ENCODE results near the gene PLAA.

Gene PLAA

DNA sequence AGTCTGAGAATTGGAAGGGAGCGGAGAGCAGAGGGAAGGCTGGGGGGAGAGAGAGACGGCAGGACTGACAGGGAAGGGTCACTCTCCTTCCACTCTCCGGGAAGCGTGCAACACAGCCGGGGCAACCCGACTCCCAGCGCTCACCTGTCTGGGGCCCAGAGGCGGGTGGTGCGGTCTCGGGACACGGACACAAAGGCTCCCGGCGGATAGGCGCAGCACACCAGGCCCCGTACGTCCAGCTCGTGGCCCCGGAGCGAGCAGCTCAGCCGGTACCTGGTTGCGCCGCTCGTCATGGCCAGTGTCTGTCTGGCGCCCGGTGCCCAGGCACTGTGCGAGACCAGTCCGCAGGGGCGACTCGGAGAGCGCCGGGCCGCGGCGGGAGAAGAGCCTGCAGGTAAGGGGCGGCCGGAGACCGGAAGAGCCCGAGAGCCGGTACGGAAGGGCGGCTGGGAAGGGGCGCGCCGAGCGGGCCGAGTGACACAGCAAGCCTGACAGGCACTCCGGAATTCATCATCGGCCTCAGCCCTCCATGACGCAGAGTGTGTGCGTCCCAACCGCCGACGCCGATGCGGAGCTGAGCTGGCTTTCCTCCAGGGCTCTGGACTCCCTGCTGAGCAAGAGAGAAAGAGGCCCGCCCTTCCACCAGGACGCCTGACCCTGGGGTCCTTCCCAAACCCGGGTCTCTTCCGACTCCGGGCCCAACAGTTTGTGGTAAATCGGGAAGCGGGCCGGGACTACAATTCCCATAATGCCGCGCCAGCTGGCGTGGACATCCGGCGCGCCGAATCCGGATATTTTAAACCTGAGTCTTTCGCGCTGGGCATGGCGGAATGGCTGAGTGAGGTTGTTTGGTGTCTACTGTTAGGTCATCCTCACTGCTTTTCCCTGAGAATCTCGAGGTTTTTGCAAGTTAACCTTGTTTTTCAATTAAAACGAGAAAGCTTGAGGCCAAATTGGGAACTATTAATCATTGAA, at the start of gene PLAA:
Gene PLAA (minus strand): TSS at position 490 of the 975 bp plus-strand sequence. CDS start 197 bp downstream, at position 293.
- Histone ChIP-seq H3K9me3 (ENCODE audit: control insufficient read depth, insufficient read depth, low read depth, low read length) (no peaks in the 10 kb centered on the region), H3K4me1 (ENCODE audit: control insufficient read depth, insufficient read depth, low read length) (peaks cover 7% of the 10 kb centered on the region), H3K27ac (ENCODE audit: extremely low read depth, low read depth, low read length) (peak within 1 kb of the TSS; percentile 97), H3K4me3 (ENCODE audit: low read depth, low read length) (peak within 1 kb of the TSS; percentile 86), H3K36me3 (ENCODE audit: control insufficient read depth in 2 of 2, insufficient read depth in 1 of 2, low read length in 2 of 2) (peaks cover 4 to 6% of the 10 kb centered on the region in 2 experiments; a peak in 2 of 3 replicates)
- CTCF ChIA-PET = no interaction called here
- POLR2A ChIA-PET = interaction anchor here (0.9 to 2.2 kb wide), 7 partner anchors 9 to 59 kb away, joined by 3 to 32 read pairs (median 4); partner anchors contain the start of genes CAAP1 and IFT74
- peak; percentile 63; the same call in 1 of the 2 replicates for TF ChIP-seq YY2 (tag by site-specific recombination; IDR thresholded peaks at IDR 0.05)
- peak; percentile 97 for TF ChIP-seq ZNF629 (tag by site-specific recombination; IDR thresholded peaks at IDR 0.05)
- TF ChIP-seq ZXDB (tag by site-specific recombination; IDR thresholded peaks at IDR 0.05) = peak; percentile 87
- peak; percentile 98 for TF ChIP-seq ZBTB20 (tag by site-specific recombination; IDR thresholded peaks at IDR 0.05)
- TF ChIP-seq ZNF391 (tag by site-specific recombination; IDR thresholded peaks at IDR 0.05; ENCODE audit: borderline replicate concordance, low read depth) = no peak
- TF ChIP-seq, protein P1, sequence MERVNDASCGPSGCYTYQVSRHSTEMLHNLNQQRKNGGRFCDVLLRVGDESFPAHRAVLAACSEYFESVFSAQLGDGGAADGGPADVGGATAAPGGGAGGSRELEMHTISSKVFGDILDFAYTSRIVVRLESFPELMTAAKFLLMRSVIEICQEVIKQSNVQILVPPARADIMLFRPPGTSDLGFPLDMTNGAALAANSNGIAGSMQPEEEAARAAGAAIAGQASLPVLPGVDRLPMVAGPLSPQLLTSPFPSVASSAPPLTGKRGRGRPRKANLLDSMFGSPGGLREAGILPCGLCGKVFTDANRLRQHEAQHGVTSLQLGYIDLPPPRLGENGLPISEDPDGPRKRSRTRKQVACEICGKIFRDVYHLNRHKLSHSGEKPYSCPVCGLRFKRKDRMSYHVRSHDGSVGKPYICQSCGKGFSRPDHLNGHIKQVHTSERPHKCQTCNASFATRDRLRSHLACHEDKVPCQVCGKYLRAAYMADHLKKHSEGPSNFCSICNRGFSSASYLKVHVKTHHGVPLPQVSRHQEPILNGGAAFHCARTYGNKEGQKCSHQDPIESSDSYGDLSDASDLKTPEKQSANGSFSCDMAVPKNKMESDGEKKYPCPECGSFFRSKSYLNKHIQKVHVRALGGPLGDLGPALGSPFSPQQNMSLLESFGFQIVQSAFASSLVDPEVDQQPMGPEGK (tag by site-specific recombination; IDR thresholded peaks at IDR 0.05) = 0 out of 2 replicates have a peak, but pooled peaks have one; percentile 21
- TF ChIP-seq ZNF426 (tag by site-specific recombination; IDR thresholded peaks at IDR 0.05) = no peak
- TF ChIP-seq ZNF623 (tag by site-specific recombination; IDR thresholded peaks at IDR 0.05) = no peak
- TF ChIP-seq ZNF473 (tag by site-specific recombination; IDR thresholded peaks at IDR 0.05) = no peak
- 0 out of 2 replicates have a peak, but pooled peaks have one; percentile 48 for TF ChIP-seq ZNF2 (tag by site-specific recombination; IDR thresholded peaks at IDR 0.05)
- TF ChIP-seq ZBTB21 (tag by site-specific recombination; IDR thresholded peaks at IDR 0.05) = peak; percentile 91
- TF ChIP-seq SP2 (tag by site-specific recombination; IDR thresholded peaks at IDR 0.05) = peak; percentile 72
- TF ChIP-seq SP7 (tag by site-specific recombination; IDR thresholded peaks at IDR 0.05) = peak; percentile 58
- no peak for TF ChIP-seq ZNF529 (tag by site-specific recombination; IDR thresholded peaks at IDR 0.05; ENCODE audit: insufficient replicate concordance)
- TF ChIP-seq KLF1 (tag by site-specific recombination; IDR thresholded peaks at IDR 0.05) = peak; percentile 65
- no peak for TF ChIP-seq ZSCAN23 (tag by site-specific recombination; IDR thresholded peaks at IDR 0.05)
- TF ChIP-seq ZNF501 (tag by site-specific recombination; IDR thresholded peaks at IDR 0.05) = peak; percentile 82
- TF ChIP-seq ZNF561 (tag by site-specific recombination; IDR thresholded peaks at IDR 0.05; ENCODE audit: borderline replicate concordance) = peak; percentile 72; the same call in 1 of the 2 replicates
- TF ChIP-seq GLI2 (tag by site-specific recombination; IDR thresholded peaks at IDR 0.05; ENCODE audit: borderline replicate concordance, low read depth) = no peak
- TF ChIP-seq HOXC10 (CRISPR knock-in tag; IDR thresholded peaks at IDR 0.05) = 0 out of 2 replicates have a peak, but pooled peaks have one; percentile 45
- TF ChIP-seq ZNF302 (tag by site-specific recombination; IDR thresholded peaks at IDR 0.05; ENCODE audit: low read depth) = no peak
- TF ChIP-seq ZNF24 (tag by site-specific recombination; IDR thresholded peaks at IDR 0.05) = 0 out of 2 replicates have a peak, but pooled peaks have one; percentile 33
- TF ChIP-seq IKZF3 (tag by site-specific recombination; IDR thresholded peaks at IDR 0.05) = peak; percentile 95
- peak; percentile 97 for TF ChIP-seq ZNF600 (tag by site-specific recombination; IDR thresholded peaks at IDR 0.05)
- TF ChIP-seq, protein P2, sequence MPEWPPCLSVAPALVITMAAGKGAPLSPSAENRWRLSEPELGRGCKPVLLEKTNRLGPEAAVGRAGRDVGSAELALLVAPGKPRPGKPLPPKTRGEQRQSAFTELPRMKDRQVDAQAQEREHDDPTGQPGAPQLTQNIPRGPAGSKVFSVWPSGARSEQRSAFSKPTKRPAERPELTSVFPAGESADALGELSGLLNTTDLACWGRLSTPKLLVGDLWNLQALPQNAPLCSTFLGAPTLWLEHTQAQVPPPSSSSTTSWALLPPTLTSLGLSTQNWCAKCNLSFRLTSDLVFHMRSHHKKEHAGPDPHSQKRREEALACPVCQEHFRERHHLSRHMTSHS (tag by site-specific recombination; IDR thresholded peaks at IDR 0.05) = no peak
- TF ChIP-seq ZNF76 (tag by site-specific recombination; IDR thresholded peaks at IDR 0.05; ENCODE audit: borderline replicate concordance, low read depth) = peak; percentile 89
- peak; percentile 73 for TF ChIP-seq ZEB2 (tag by site-specific recombination; IDR thresholded peaks at IDR 0.05)
- TF ChIP-seq ZNF654 (tag by site-specific recombination; IDR thresholded peaks at IDR 0.05; ENCODE audit: low read depth) = no peak
- TF ChIP-seq, protein P3, sequence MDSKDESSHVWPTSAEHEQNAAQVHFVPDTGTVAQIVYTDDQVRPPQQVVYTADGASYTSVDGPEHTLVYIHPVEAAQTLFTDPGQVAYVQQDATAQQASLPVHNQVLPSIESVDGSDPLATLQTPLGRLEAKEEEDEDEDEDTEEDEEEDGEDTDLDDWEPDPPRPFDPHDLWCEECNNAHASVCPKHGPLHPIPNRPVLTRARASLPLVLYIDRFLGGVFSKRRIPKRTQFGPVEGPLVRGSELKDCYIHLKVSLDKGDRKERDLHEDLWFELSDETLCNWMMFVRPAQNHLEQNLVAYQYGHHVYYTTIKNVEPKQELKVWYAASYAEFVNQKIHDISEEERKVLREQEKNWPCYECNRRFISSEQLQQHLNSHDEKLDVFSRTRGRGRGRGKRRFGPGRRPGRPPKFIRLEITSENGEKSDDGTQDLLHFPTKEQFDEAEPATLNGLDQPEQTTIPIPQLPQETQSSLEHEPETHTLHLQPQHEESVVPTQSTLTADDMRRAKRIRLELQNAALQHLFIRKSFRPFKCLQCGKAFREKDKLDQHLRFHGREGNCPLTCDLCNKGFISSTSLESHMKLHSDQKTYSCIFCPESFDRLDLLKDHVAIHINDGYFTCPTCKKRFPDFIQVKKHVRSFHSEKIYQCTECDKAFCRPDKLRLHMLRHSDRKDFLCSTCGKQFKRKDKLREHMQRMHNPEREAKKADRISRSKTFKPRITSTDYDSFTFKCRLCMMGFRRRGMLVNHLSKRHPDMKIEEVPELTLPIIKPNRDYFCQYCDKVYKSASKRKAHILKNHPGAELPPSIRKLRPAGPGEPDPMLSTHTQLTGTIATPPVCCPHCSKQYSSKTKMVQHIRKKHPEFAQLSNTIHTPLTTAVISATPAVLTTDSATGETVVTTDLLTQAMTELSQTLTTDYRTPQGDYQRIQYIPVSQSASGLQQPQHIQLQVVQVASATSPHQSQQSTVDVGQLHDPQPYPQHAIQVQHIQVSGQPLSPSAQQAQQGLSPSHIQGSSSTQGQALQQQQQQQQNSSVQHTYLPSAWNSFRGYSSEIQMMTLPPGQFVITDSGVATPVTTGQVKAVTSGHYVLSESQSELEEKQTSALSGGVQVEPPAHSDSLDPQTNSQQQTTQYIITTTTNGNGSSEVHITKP (tag by site-specific recombination; IDR thresholded peaks at IDR 0.05) = peak; percentile 42
